ENCODE measurements around the gene CLPTM1L.
"Not testable (repeated sequence)": the region's sequence is repeated elsewhere in the genome, so short reads cannot be mapped to it uniquely, and the experiment has no call there.

The CLPTM1L gene

DNA sequence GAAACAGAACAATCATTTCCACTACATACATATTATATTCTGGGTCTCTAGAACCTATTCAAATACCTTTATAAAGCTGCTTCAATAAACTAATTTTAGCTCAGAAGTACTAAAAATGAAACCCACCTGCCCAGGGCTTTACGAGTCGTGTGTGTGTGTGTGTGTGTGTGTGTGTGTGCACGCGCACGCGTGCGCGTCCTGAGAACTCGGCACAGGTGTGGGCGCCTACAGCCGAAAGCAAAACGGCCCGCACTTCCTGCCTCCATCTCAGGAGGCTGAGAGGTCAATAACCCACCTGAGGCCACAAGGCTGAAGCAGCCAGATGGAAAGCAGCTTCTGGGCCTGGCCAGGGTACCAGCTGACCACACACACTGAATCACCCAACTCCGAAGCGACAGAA lies 3.0 kb downstream of the CLPTM1L start:
- no peaks in the 10 kb centered on the region; the same call in 1 of the 2 replicates for H3K4me1 ChIP-seq (ENCODE audit: control insufficient read depth, insufficient read depth, low read length)
- H3K9me3 ChIP-seq (ENCODE audit: control insufficient read depth, insufficient read depth, low read length): no peaks in the 10 kb centered on the region
- no peaks in the 10 kb centered on the region for H3K27me3 ChIP-seq (ENCODE audit: control insufficient read depth, insufficient read depth, low read length)
- no peak overlapping the region for H3K4me3 ChIP-seq (ENCODE audit: low read length)
- H3K36me3 ChIP-seq (ENCODE audit: control insufficient read depth, insufficient read depth, low read length): peaks cover 29% of the 10 kb centered on the region
- no peak overlapping the region for H3K27ac ChIP-seq (ENCODE audit: low read length)
- WGBS (ENCODE audit: insufficient coverage, insufficient read length): no CpG with 5 or more reads among the region's 15 CpGs
- no peak for DNase-seq (ENCODE audit: low read depth, low spot score)

DNA sequence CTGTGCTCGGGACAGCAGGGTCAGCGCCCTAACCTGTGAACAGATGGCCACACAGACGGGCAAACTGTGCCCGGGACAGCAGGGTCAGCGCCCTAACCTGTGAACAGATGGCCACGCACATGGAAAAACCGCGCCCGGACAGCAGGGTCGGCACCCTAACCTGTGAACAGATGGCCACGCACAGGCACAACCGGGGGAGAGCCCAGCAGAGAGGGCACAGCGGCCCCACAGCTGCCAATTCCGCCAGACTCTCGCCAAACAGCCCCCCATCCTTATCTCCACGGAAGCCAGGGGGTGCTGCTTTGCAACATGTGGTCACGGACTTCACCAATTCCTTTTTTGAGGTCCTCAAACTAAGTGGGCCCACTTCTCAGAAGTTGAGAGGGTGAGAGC lies 5.1 kb downstream of the CLPTM1L start:
- H3K27me3 ChIP-seq (ENCODE audit: control insufficient read depth, insufficient read depth, low read length); H3K27ac ChIP-seq (ENCODE audit: low read length); DNase-seq (ENCODE audit: low read depth, low spot score); H3K4me3 ChIP-seq (ENCODE audit: low read length); H3K9me3 ChIP-seq (ENCODE audit: control insufficient read depth, insufficient read depth, low read length); H3K4me1 ChIP-seq (ENCODE audit: control insufficient read depth, insufficient read depth, low read length): not testable (repeated sequence)
- peaks cover 49% of the 10 kb centered on the region for H3K36me3 ChIP-seq (ENCODE audit: control insufficient read depth, insufficient read depth, low read length)
- no CpG with 5 or more reads among the region's 17 CpGs for WGBS (ENCODE audit: insufficient coverage, insufficient read length)

DNA sequence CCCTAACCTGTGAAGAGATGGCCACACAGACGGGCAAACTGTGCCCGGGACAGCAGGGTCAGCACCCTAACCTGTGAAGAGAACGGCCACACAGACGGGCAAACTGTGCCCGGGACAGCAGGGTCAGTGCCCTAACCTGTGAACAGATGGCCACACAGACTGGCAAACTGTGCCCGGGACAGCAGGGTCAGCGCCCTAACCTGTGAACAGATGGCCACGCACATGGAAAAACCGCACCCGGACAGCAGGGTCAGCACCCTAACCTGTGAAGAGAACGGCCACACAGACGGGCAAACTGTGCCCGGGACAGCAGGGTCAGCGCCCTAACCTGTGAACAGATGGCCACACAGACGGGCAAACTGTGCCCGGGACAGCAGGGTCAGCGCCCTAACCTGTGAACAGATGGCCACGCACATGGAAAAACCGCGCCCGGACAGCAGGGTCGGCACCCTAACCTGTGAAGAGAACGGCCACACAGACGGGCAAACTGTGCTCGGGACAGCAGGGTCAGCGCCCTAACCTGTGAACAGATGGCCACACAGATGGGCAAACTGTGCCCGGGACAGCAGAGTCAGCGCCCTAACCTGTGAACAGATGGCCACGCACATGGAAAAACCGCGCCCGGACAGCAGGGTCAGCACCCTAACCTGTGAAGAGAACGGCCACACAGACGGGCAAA lies 5.6 kb downstream of the CLPTM1L start:
- H3K27me3 ChIP-seq (ENCODE audit: control insufficient read depth, insufficient read depth, low read length); DNase-seq (ENCODE audit: low read depth, low spot score); H3K27ac ChIP-seq (ENCODE audit: low read length); H3K4me3 ChIP-seq (ENCODE audit: low read length); H3K4me1 ChIP-seq (ENCODE audit: control insufficient read depth, insufficient read depth, low read length); H3K9me3 ChIP-seq (ENCODE audit: control insufficient read depth, insufficient read depth, low read length): not testable (repeated sequence)
- WGBS (ENCODE audit: insufficient coverage, insufficient read length): no CpG with 5 or more reads among the region's 34 CpGs
- peaks cover 51% of the 10 kb centered on the region for H3K36me3 ChIP-seq (ENCODE audit: control insufficient read depth, insufficient read depth, low read length)

DNA sequence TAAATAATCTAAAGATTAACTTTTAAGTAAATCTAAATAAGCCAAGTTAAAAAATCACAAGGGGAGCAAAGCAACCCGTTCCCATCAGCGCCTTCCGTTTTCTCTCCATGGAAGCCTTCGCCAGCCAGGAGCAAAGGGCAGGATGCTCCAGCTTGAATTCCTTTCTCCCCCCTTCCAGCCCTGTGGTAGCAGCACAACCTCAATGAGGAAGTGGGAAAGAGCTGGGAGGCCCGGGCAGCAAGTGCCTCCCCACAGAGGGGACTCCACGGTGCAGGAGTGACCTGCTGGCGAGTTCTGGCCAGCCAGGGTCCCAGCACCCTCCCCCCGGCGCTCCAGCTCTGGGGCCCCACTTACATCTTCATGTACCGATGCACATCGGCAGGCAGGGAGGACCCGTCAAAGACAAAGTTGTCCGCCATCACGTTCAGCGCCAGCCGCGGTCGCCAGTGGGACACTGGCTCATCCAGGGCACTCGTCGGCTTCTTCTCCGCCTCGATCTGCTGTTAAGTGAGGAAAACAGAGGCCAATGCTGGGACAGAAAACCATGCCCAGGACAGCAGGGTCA lies 6.3 kb downstream of the CLPTM1L start:
- H3K4me3 ChIP-seq (ENCODE audit: low read length): no peak overlapping the region
- no peaks in the 10 kb centered on the region for H3K9me3 ChIP-seq (ENCODE audit: control insufficient read depth, insufficient read depth, low read length)
- H3K27me3 ChIP-seq (ENCODE audit: control insufficient read depth, insufficient read depth, low read length): no peaks in the 10 kb centered on the region
- no CpG with 5 or more reads among the region's 22 CpGs for WGBS (ENCODE audit: insufficient coverage, insufficient read length)
- DNase-seq (ENCODE audit: low read depth, low spot score): no peak
- H3K36me3 ChIP-seq (ENCODE audit: control insufficient read depth, insufficient read depth, low read length): peaks cover 54% of the 10 kb centered on the region
- no peaks in the 10 kb centered on the region; the same call in 1 of the 2 replicates for H3K4me1 ChIP-seq (ENCODE audit: control insufficient read depth, insufficient read depth, low read length)
- H3K27ac ChIP-seq (ENCODE audit: low read length): no peak overlapping the region

DNA sequence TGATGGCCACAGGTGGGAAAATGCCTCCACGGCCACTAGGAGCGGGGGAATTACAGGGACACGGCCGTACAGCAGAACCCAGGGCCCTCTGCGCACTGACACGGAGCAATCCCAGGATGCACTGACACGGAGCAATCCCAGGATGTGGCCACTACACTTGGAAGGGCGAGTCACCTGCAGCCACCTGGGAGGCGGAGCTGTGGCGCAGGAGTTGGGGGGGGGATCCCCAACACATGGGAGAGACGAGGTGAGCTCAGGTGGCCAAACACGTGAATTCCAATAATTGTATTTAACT lies 6.8 kb downstream of the CLPTM1L start:
- Histone ChIP-seq H3K27ac (ENCODE audit: low read length) (no peak overlapping the region), H3K27me3 (ENCODE audit: control insufficient read depth, insufficient read depth, low read length) (no peaks in the 10 kb centered on the region), H3K4me1 (ENCODE audit: control insufficient read depth, insufficient read depth, low read length) (no peaks in the 10 kb centered on the region), H3K4me3 (ENCODE audit: low read length) (no peak overlapping the region), H3K36me3 (ENCODE audit: control insufficient read depth, insufficient read depth, low read length) (peaks cover 58% of the 10 kb centered on the region), H3K9me3 (ENCODE audit: control insufficient read depth, insufficient read depth, low read length) (no peaks in the 10 kb centered on the region)
- no CpG with 5 or more reads among the region's 12 CpGs for WGBS (ENCODE audit: insufficient coverage, insufficient read length)
- DNase-seq (ENCODE audit: low read depth, low spot score): no peak

DNA sequence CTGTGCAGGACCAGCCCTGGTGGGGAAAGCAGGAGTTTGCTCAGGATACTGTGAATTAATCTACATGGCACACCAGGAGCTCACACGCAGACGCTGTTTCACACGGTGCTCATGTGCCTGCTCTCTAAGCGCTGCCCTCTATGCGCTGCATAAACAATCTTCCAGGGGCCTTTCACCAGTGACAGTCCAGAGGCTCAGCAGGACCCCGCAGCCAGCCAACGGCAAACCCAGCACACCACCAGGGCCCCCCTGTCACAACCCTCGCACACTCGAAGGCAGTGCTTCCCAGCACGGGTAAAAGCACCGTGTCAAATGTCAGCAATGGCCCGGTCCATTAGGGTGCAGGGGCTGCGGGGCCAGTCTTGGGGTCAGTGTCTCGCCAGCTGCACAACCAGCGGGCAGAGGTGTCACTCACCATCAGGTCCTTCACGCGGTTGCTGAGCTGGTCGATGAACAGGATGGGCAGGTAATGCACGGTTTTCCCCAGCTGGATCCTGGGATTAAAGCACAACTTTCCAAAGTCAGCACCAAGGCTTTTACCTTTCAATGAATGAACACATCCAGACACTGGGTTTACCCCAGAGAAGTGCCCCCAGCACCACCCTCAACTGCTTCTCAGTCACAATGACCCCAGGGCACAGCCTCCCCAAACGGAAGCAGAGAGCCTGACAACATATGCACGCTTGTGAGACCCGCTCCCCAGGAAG lies 7.3 kb downstream of the CLPTM1L start:
- Histone ChIP-seq H3K27ac (ENCODE audit: low read length) (no peak overlapping the region), H3K4me3 (ENCODE audit: low read length) (no peak overlapping the region), H3K36me3 (ENCODE audit: control insufficient read depth, insufficient read depth, low read length) (peaks cover 58% of the 10 kb centered on the region), H3K27me3 (ENCODE audit: control insufficient read depth, insufficient read depth, low read length) (no peaks in the 10 kb centered on the region), H3K9me3 (ENCODE audit: control insufficient read depth, insufficient read depth, low read length) (no peaks in the 10 kb centered on the region), H3K4me1 (ENCODE audit: control insufficient read depth, insufficient read depth, low read length) (no peaks in the 10 kb centered on the region)
- no CpG with 5 or more reads among the region's 22 CpGs for WGBS (ENCODE audit: insufficient coverage, insufficient read length)
- DNase-seq (ENCODE audit: low read depth, low spot score): no peak

DNA sequence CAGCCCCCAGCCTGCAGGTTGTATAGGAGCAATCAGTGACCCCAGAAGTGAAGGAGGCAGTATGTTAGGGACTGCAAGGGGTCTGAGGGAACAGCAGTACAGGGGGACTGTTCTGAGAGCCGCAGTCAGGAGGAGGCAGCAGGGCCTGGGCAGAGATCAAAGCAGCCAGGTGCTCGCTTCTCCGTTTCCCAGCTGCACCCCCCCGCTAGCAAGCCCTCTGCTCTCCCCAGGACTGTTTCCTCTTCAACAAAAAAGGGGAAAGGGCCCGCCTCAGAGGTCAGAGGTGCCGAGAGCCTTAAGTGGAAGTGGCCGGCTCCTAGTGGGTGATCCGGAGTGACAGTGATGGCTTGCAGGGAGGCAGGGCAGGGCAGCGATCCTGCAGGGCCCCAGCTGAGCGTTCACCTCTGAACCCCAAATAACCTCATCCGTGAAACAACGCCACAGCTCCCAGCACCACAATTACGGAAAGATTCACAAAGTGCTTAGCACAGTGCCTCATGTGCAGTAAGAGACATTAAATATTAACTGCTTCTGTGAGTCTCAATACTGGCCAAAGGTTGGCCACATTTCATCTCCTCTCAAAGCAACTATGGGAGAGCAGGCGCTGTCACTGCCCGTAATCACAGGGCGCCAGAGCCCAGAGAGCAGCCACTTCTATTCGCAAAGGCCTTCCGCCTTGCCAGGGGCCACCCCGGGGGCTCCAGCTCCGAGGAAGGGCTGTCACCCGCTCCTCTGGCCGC lies 8.0 kb downstream of the CLPTM1L start:
- Histone ChIP-seq H3K27me3 (ENCODE audit: control insufficient read depth, insufficient read depth, low read length) (no peaks in the 10 kb centered on the region), H3K4me3 (ENCODE audit: low read length) (no peak overlapping the region), H3K36me3 (ENCODE audit: control insufficient read depth, insufficient read depth, low read length) (peaks cover 57% of the 10 kb centered on the region), H3K27ac (ENCODE audit: low read length) (no peak overlapping the region), H3K9me3 (ENCODE audit: control insufficient read depth, insufficient read depth, low read length) (no peaks in the 10 kb centered on the region), H3K4me1 (ENCODE audit: control insufficient read depth, insufficient read depth, low read length) (no peaks in the 10 kb centered on the region)
- WGBS (ENCODE audit: insufficient coverage, insufficient read length): no CpG with 5 or more reads among the region's 22 CpGs
- DNase-seq (ENCODE audit: low read depth, low spot score): no peak

DNA sequence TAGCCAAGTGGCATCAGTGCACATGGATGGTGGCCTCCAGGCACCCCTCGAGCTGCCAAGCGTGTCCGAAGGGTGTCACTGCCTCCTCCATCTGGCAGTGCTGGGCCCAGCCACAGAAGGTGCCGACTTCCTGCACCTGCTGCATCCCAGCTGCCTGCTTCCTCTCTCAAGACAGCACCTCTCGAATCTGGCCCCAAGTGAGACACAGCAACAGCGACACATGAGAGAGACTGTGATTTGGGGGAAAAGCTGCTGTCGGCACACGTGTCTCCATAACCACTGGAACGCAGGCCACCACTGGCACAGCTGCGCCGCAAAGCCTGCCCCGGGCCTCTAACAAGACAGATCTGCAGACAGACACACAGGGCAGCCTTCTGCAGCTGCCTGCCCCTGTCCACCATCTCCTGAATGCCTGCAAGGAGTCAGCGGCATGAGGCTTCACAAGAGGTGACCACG lies 8.8 kb downstream of the CLPTM1L start:
- Histone ChIP-seq H3K9me3 (ENCODE audit: control insufficient read depth, insufficient read depth, low read length) (no peaks in the 10 kb centered on the region), H3K4me3 (ENCODE audit: low read length) (no peak overlapping the region), H3K27ac (ENCODE audit: low read length) (no peak overlapping the region), H3K36me3 (ENCODE audit: control insufficient read depth, insufficient read depth, low read length) (peaks cover 58% of the 10 kb centered on the region), H3K27me3 (ENCODE audit: control insufficient read depth, insufficient read depth, low read length) (no peaks in the 10 kb centered on the region), H3K4me1 (ENCODE audit: control insufficient read depth, insufficient read depth, low read length) (no peaks in the 10 kb centered on the region)
- DNase-seq (ENCODE audit: low read depth, low spot score): no peak
- WGBS (ENCODE audit: insufficient coverage, insufficient read length): no CpG with 5 or more reads among the region's 14 CpGs

DNA sequence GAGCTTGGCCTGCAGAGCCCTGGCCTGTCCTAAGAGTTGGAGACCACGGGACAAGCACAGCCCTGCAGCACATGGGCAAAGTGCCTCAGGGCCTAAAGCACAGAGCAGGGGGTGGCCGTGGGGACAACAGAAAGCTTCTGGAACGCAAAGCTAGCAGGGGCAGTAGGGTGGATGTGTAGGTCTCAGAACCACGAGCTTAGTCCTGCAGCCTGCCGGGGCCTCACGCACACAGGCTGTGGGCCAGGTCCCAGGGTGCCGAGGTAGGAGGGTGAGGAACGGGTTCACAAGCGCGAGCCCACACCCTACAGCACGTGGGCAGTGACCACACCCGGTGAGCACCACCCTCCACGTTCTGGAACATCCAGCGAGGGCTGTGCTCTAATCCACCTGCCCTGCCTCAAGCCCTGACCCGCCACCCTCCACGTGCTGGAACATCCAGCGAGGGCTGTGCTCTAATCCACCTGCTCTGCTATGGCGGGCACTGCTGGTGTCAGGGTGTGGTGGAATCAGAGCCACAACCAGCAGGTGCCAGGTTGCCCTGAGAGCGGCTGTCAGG lies 9.3 kb downstream of the CLPTM1L start:
- no peak for DNase-seq (ENCODE audit: low read depth, low spot score)
- H3K27ac ChIP-seq (ENCODE audit: low read length): no peak overlapping the region
- H3K9me3 ChIP-seq (ENCODE audit: control insufficient read depth, insufficient read depth, low read length): no peaks in the 10 kb centered on the region
- H3K4me3 ChIP-seq (ENCODE audit: low read length): no peak overlapping the region
- H3K27me3 ChIP-seq (ENCODE audit: control insufficient read depth, insufficient read depth, low read length): no peaks in the 10 kb centered on the region
- no CpG with 5 or more reads among the region's 19 CpGs for WGBS (ENCODE audit: insufficient coverage, insufficient read length)
- no peaks in the 10 kb centered on the region for H3K4me1 ChIP-seq (ENCODE audit: control insufficient read depth, insufficient read depth, low read length)
- H3K36me3 ChIP-seq (ENCODE audit: control insufficient read depth, insufficient read depth, low read length): peaks cover 63% of the 10 kb centered on the region

DNA sequence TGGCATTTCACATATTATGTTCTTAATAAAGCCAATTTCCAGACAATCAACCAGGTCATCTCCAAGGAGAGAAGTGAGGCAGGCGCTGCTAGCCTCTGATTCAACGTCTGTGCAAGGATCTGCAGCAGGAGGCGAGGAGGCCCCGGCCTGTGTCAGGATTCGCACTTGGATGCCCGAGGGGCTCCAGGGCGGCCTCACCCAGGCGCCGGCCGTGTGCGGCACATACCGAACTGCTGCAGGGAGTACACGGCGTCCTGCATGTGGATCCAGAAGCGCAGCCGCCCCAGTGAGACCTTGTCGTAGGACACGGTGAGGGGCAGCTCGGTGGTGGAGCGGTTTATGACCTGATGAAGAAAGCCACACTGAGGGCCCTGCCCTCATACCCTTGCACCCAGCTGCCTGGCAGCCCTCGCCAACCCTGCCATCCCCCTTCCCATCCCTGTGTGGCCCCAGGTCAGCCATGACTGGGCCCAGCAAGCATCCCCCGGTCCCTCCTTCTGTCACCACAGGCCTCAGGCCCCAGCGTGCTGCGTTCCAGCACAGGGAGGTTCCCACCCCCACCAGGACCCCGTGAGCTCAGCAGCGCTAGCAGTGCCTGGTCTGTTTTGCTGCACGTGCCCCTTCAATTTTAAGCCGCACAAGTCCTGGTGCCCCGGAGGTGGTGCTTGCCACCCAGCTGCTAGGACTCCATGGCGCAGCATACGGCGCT lies 9.9 kb downstream of the CLPTM1L start:
- peaks cover 68% of the 10 kb centered on the region for H3K36me3 ChIP-seq (ENCODE audit: control insufficient read depth, insufficient read depth, low read length)
- WGBS (ENCODE audit: insufficient coverage, insufficient read length): no CpG with 5 or more reads among the region's 32 CpGs
- no peaks in the 10 kb centered on the region for H3K27me3 ChIP-seq (ENCODE audit: control insufficient read depth, insufficient read depth, low read length)
- no peaks in the 10 kb centered on the region for H3K4me1 ChIP-seq (ENCODE audit: control insufficient read depth, insufficient read depth, low read length)
- H3K4me3 ChIP-seq (ENCODE audit: low read length): no peak overlapping the region
- DNase-seq (ENCODE audit: low read depth, low spot score): no peak
- H3K27ac ChIP-seq (ENCODE audit: low read length): no peak overlapping the region
- H3K9me3 ChIP-seq (ENCODE audit: control insufficient read depth, insufficient read depth, low read length): no peaks in the 10 kb centered on the region
